ENCODE measurements around the gene ARHGEF7.

The ARHGEF7 gene

GRCh38 chr13:111242585-111242984 lies 127.5 kb downstream of the ARHGEF7 start:
- DNase-seq = no peak
- Histone ChIP-seq H3K9me3 (ENCODE audit: severe bottlenecking) (no peaks in the 10 kb centered on the region), H3K27me3 (ENCODE audit: insufficient read depth, low read depth, severe bottlenecking) (no peaks in the 10 kb centered on the region), H3K27ac (no peak overlapping the region), H3K4me3 (ENCODE audit: low read depth, low read length) (no peak overlapping the region), H3K36me3 (peaks cover 42% of the 10 kb centered on the region)
- TF ChIP-seq CTCF (IDR thresholded peaks at IDR 0.05; ENCODE audit: low read depth, low read length) = no peak

GRCh38 chr13:111243981-111244380 lies 128.9 kb downstream of the ARHGEF7 start:
- H3K36me3 ChIP-seq = peaks cover 43% of the 10 kb centered on the region
- TF ChIP-seq CTCF (IDR thresholded peaks at IDR 0.05; ENCODE audit: low read depth, low read length) = no peak
- H3K27ac ChIP-seq = no peak overlapping the region
- DNase-seq = no peak
- no peaks in the 10 kb centered on the region for H3K9me3 ChIP-seq (ENCODE audit: severe bottlenecking)
- no peaks in the 10 kb centered on the region for H3K27me3 ChIP-seq (ENCODE audit: insufficient read depth, low read depth, severe bottlenecking)
- no peak overlapping the region for H3K4me3 ChIP-seq (ENCODE audit: low read depth, low read length)

GRCh38 chr13:111245576-111246384 lies 130.7 kb downstream of the ARHGEF7 start:
- H3K36me3 ChIP-seq = peaks cover 36% of the 10 kb centered on the region
- DNase-seq = no peak
- TF ChIP-seq CTCF (IDR thresholded peaks at IDR 0.05; ENCODE audit: low read depth, low read length) = no peak
- H3K27ac ChIP-seq = no peak overlapping the region
- no peak overlapping the region for H3K4me3 ChIP-seq (ENCODE audit: low read depth, low read length)
- H3K27me3 ChIP-seq (ENCODE audit: insufficient read depth, low read depth, severe bottlenecking) = no peaks in the 10 kb centered on the region
- no peaks in the 10 kb centered on the region for H3K9me3 ChIP-seq (ENCODE audit: severe bottlenecking)

GRCh38 chr13:111247552-111247951 lies 132.4 kb downstream of the ARHGEF7 start:
- TF ChIP-seq CTCF (IDR thresholded peaks at IDR 0.05; ENCODE audit: low read depth, low read length) = no peak
- Histone ChIP-seq H3K27ac (no peak overlapping the region), H3K27me3 (ENCODE audit: insufficient read depth, low read depth, severe bottlenecking) (no peaks in the 10 kb centered on the region), H3K4me3 (ENCODE audit: low read depth, low read length) (no peak overlapping the region), H3K9me3 (ENCODE audit: severe bottlenecking) (no peaks in the 10 kb centered on the region), H3K36me3 (peaks cover 35% of the 10 kb centered on the region)
- DNase-seq = no peak

- DNase-seq = no peak
- peaks cover 36% of the 10 kb centered on the region for H3K36me3 ChIP-seq
These were observed 133.7 kb downstream of the ARHGEF7 start for GRCh38 chr13:111248822-111249221.

More at GRCh38 chr13:111248822-111249221, 133.7 kb downstream of the ARHGEF7 start:
- Histone ChIP-seq H3K27me3 (ENCODE audit: insufficient read depth, low read depth, severe bottlenecking) (no peaks in the 10 kb centered on the region), H3K9me3 (ENCODE audit: severe bottlenecking) (peaks cover 2% of the 10 kb centered on the region), H3K4me3 (ENCODE audit: low read depth, low read length) (no peak overlapping the region), H3K27ac (no peak overlapping the region)
- no peak for TF ChIP-seq CTCF (IDR thresholded peaks at IDR 0.05; ENCODE audit: low read depth, low read length)

Data from WERI-Rb-1 (cell line).